ENCODE measurements around the gene AGBL5. TPM values are rescaled to one million over a fixed set of nuclear protein-coding genes. Genes with fewer than 3 reads are reported as not detected.
A peak's percentile ranks its signal among the peaks of the same experiment; 100 is the strongest.

AGBL5 gene
- total and polyA plus RNA-seq, 12 donors, result 4.2 to 16.8 (median 10.4) TPM

DNA sequence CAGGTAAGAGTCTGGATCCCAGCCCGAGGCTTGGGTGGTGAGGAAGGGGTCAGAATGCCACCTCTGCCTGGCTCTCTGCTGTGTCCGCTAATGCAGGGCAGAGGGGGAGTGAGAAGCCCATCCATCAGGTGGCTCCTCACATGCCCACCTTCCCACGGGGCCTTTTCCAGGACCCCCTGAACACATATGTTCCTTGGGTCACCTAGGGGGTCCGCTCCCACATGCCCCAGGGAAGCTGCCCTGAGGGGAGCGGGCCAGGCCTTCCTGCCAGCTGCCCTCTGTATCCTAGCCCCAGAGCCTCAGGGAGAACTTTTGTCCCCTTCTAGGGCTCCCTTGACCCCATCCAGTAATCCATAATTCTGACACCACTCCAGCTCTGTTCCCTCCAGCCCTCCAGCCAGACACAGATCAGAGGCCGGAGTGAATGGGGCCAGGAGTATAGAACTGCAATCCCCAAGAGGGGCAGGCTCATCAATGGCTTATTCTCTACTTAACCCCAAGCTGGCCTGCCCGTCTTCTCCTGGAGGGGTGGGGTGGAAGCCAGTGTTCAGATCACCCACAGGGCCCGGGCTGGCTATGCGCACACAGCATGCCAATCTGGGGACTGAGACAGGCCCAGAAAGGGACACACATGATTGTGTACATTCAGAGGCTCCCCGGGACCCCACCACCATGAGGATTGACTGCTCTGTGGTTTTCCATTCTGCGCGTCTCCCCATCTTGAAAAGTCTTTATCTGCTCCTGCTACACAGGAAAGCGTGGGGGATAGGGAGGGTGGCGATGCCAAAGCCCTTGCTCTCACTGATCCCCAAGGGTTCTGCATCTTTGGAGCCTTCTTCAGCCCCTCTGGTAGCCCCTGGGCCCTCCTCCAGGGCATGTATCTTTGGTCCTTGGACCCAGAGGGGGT is 28.0 kb downstream of the AGBL5 start:
- intact Hi-C loops (cut with DNase I), result loop anchor here in 6 of 10 donors (2.0 to 10.0 kb wide), 5 partner anchors 45 to 119 kb away; partner anchors contain the start of gene TMEM214 (in 4 of the 6)
- DNase-seq, result no peak
- WGBS, 2 donors, result 59 to 62% methylated on average over 14 of the region's 14 CpGs
- H3K27ac ChIP-seq, result peak overlapping the region; percentile 76 to 90 (median 86)
- ATAC-seq, result no peak
- no peaks in the 10 kb centered on the region for H3K9me3 ChIP-seq
- peaks cover 4 to 70% (median 52%) of the 10 kb centered on the region in 9 donors for H3K4me1 ChIP-seq
- H3K36me3 ChIP-seq, result peaks cover 0 to 13% (median 0%) of the 10 kb centered on the region in 9 donors
- TF ChIP-seq, protein P1, sequence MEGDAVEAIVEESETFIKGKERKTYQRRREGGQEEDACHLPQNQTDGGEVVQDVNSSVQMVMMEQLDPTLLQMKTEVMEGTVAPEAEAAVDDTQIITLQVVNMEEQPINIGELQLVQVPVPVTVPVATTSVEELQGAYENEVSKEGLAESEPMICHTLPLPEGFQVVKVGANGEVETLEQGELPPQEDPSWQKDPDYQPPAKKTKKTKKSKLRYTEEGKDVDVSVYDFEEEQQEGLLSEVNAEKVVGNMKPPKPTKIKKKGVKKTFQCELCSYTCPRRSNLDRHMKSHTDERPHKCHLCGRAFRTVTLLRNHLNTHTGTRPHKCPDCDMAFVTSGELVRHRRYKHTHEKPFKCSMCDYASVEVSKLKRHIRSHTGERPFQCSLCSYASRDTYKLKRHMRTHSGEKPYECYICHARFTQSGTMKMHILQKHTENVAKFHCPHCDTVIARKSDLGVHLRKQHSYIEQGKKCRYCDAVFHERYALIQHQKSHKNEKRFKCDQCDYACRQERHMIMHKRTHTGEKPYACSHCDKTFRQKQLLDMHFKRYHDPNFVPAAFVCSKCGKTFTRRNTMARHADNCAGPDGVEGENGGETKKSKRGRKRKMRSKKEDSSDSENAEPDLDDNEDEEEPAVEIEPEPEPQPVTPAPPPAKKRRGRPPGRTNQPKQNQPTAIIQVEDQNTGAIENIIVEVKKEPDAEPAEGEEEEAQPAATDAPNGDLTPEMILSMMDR (IDR thresholded peaks at IDR 0.05), result no peak
- peak overlapping the region; percentile 26 to 68 (median 60) for H3K4me3 ChIP-seq
- H3K27me3 ChIP-seq, result no peaks in the 10 kb centered on the region

DNA sequence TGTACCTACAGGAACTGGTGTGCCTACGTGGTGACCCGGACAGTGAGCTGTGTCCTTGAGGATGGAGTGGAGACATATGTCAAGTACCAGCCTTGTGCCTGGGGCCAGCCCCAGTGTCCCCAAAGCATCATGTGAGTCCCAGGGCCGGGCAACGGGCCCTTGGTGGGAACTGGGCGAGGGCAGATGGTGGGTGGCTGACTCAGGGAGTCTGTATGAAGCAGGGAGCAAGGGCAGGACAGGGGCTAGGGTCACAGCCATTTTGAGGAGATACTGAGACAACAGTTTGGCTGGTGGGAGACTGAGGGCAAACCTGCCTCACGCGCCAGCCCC is 28.6 kb downstream of the AGBL5 start:
- DNase-seq (no peak), ATAC-seq (no peak)
- H3K9me3 ChIP-seq, result no peaks in the 10 kb centered on the region
- intact Hi-C loops (cut with DNase I), result loop anchor here in 6 of 10 donors (2.0 to 10.0 kb wide), 5 partner anchors 45 to 119 kb away; partner anchors contain the start of gene TMEM214 (in 4 of the 6)
- TF ChIP-seq, protein P1 (IDR thresholded peaks at IDR 0.05), result no peak
- H3K27me3 ChIP-seq, result no peaks in the 10 kb centered on the region
- peaks cover 0 to 13% (median 0%) of the 10 kb centered on the region in 9 donors for H3K36me3 ChIP-seq
- peak overlapping the region in 9 of 10 donors; percentile 0 to 68 (median 63) for H3K4me3 ChIP-seq
- peaks cover 4 to 68% (median 49%) of the 10 kb centered on the region in 9 donors for H3K4me1 ChIP-seq
- WGBS, 2 donors, result 66 to 82% methylated on average over 7 of the region's 7 CpGs
- H3K27ac ChIP-seq, result peak overlapping the region in 9 of 10 donors; percentile 15 to 90 (median 86)

- Histone ChIP-seq H3K4me1 (peaks cover 4 to 68% (median 49%) of the 10 kb centered on the region in 9 donors), H3K4me3 (peak overlapping the region in 9 of 10 donors; percentile 0 to 68 (median 63)), H3K9me3 (no peaks in the 10 kb centered on the region), H3K27ac (peak overlapping the region in 8 of 10 donors; percentile 81 to 90 (median 86)), H3K27me3 (no peaks in the 10 kb centered on the region), H3K36me3 (peaks cover 0 to 13% (median 0%) of the 10 kb centered on the region in 9 donors)
- ATAC-seq (no peak), DNase-seq (no peak)
- intact Hi-C loops (cut with DNase I), result loop anchor here in 6 of 10 donors (2.0 to 10.0 kb wide), 5 partner anchors 46 to 120 kb away; partner anchors contain the start of gene TMEM214 (in 4 of the 6)
- 75 to 86% methylated on average over 14 of the region's 14 CpGs for WGBS, 2 donors
- TF ChIP-seq, protein P1 (IDR thresholded peaks at IDR 0.05), result no peak
Observed at GRCh38 chr2:27080603-27080936, 29.1 kb downstream of the AGBL5 start.

- intact Hi-C loops (cut with DNase I), result loop anchor here in 6 of 10 donors (2.0 to 10.0 kb wide), 5 partner anchors 47 to 121 kb away; partner anchors contain the start of gene TMEM214 (in 4 of the 6)
- TF ChIP-seq, protein P1 (IDR thresholded peaks at IDR 0.05), result no peak
- Histone ChIP-seq H3K27ac (peak overlapping the region in 9 of 10 donors; percentile 66 to 89 (median 79)), H3K36me3 (peaks cover 0 to 13% (median 0%) of the 10 kb centered on the region in 9 donors), H3K4me3 (peak overlapping the region in 2 of 10 donors; percentile 64 to 68), H3K4me1 (peaks cover 6 to 69% (median 53%) of the 10 kb centered on the region in 9 donors), H3K27me3 (no peaks in the 10 kb centered on the region), H3K9me3 (no peaks in the 10 kb centered on the region)
- 89 to 91% methylated on average over 38 of the region's 38 CpGs for WGBS, 2 donors
- ATAC-seq, result no peak
- no peak for DNase-seq
Observed at GRCh38 chr2:27081984-27082772, 30.7 kb downstream of the AGBL5 start.

Data from heart right ventricle (tissue), 16 donors.